Lower leg skin (tissue), 3 donors: ENCODE results near the gene MIF4GD.

Experiments used
- POLR2A ChIP-seq, 2 donors: fragments of 450-650 bp; IDR thresholded peaks; one replicate each; pipeline ENCODE4 v1.6.1; 2016 to 2017; ENCODE audit warnings: antibody characterized with exemption in 2 of 2, mild to moderate bottlenecking in 1 of 2, moderate library complexity in 1 of 2
- TF ChIP-seq, protein P1 (sequence below), 3 donors: fragments of 450-650 bp; IDR thresholded peaks; one replicate each; pipeline ENCODE4 v1.5.1; 2016; ENCODE audit warnings: antibody characterized with exemption in 3 of 3, mild to moderate bottlenecking in 3 of 3, moderate library complexity in 2 of 3

DNA sequence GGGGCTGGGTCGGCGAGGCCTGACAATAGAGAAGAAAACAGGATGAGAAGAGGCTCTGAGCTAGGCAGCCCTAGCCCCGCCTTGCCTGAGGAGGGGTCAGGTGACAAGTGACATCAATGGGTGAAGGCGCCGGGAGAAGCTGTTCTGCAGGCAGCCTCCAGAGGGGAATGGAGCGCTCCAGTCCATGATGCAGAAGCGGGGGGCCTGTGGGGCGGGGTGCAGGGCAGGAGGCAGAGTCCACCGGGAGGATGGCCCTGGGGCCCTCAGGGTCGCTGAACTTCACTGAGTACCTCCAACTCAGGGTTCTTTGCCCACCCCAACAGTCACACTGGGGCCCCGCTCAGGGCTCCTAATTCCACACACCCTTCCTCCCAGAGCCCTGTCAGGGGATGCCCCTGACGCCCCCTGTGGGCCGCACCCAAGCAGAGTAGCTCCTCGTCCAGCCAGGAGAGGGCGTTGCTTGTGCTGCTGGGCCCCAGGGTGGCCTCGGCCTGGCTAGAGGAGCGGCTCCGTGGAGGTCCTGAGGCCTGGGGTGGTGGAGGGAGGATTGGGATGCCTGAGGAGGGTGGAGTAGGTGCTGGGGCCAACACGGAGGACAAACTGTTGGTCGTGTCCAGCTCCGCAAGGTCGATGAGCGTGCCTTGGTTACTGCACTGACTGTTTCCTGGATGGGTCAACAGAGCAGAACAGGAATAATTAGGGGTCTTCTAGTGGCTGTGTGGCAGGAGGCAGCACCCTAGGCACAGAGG is 30.5 kb downstream of the MIF4GD start:
- TF ChIP-seq, protein P1, sequence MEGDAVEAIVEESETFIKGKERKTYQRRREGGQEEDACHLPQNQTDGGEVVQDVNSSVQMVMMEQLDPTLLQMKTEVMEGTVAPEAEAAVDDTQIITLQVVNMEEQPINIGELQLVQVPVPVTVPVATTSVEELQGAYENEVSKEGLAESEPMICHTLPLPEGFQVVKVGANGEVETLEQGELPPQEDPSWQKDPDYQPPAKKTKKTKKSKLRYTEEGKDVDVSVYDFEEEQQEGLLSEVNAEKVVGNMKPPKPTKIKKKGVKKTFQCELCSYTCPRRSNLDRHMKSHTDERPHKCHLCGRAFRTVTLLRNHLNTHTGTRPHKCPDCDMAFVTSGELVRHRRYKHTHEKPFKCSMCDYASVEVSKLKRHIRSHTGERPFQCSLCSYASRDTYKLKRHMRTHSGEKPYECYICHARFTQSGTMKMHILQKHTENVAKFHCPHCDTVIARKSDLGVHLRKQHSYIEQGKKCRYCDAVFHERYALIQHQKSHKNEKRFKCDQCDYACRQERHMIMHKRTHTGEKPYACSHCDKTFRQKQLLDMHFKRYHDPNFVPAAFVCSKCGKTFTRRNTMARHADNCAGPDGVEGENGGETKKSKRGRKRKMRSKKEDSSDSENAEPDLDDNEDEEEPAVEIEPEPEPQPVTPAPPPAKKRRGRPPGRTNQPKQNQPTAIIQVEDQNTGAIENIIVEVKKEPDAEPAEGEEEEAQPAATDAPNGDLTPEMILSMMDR (IDR thresholded peaks at IDR 0.05) = no peak
- TF ChIP-seq POLR2A (IDR thresholded peaks at IDR 0.05) = no peak
